Skin epidermis (tissue), 12 donors: ENCODE data around the gene OR3A2.
"Not testable (repeated sequence)": the region's sequence is repeated elsewhere in the genome, so short reads cannot be mapped to it uniquely, and the experiment has no call there.

ENCODE experiments used
- H3K27ac ChIP-seq, 21 experiments: fragments of 200-600 bp; sonication (generic) in 11 of 21; one replicate each; pipeline ENCODE4 v1.5.0; 2020; ENCODE audit warnings: mild to moderate bottlenecking in 3 of 21, inconsistent platforms in 2 of 21, moderate library complexity in 2 of 21
- H3K4me3 ChIP-seq, 7 experiments: fragments of 200-600 bp; sonication (generic) in 2 of 7; one replicate each; pipeline ENCODE4 v1.5.0; 2020; ENCODE audit warnings: inconsistent platforms in 2 of 7, mild to moderate bottlenecking in 2 of 7, moderate library complexity in 1 of 7

OR3A2 gene

DNA sequence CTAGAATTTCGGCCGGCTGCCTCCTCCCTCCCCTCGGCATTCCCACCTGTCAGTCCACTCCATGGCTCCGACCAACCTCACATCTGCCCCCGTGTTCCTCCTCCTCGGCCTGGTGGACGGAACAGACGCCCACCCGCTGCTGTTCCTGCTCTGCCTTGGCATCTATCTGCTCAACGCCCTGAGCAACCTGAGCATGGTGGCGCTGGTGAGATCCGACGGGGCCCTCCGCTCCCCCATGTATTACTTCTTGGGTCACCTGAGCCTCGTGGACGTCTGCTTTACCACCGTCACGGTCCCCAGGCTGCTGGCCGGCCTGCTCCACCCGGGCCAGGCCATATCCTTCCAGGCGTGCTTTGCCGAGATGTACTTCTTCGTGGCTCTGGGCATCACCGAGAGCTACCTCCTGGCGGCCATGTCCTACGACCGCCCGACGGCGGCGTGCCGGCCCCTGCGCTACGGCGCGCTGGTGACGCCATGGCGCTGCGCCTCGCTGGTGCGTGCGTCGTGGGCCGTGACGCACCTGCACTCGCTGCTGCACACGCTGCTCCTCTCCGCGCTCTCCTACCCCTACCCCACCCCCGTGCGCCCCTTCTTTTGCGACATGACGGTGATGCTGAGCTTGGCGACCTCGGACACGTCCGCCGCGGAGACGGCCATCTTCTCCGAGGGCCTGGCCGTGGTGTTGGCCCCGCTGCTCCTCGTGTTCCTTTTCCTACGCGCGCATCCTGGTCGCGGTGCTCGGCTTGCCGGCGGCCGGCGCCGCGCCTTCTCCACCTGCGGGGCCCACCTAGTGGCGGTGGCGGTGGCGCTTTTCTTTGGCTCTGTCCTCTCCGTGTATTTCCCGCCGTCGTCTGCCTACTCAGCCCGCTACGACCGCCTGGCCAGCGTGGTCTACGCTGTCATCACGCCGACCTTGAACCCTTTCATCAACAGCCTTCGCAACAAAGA, at the start of gene OR3A2:
OR3A2 (minus strand) TSS at position 440 of the 948 bp plus-strand sequence.
- Histone ChIP-seq H3K4me3 (peak within 1 kb of the TSS in 1 of 7 experiments; percentile 21), H3K27ac (no peak within 1 kb of the TSS)

DNA sequence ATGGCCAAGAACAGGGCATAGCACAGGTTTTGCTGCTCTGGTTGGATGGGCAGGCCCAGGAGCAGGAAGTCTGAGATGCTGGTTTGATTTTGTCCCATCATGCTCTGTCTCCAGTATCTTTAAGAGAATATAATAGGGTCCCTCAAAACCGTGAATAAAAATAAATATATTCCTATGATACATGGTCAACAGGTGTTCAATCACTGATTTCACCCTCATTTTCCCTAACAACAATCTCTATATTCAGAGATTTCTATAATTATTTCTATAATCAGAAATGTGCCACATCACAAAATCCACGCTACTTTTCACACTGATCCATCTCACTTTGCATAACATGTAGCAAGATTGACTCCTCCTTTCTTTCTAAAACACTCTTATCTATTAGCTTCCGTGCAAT, 47.6 kb upstream of the OR3A2 start, which contains the start of gene OR1E2:
OR1E2 (minus strand) TSS at position 101 of the 400 bp plus-strand sequence; CDS start at position 101, 0 bp downstream.
- no peak within 1 kb of the TSS for H3K4me3 ChIP-seq
- H3K27ac ChIP-seq, result no peak within 1 kb of the TSS

DNA sequence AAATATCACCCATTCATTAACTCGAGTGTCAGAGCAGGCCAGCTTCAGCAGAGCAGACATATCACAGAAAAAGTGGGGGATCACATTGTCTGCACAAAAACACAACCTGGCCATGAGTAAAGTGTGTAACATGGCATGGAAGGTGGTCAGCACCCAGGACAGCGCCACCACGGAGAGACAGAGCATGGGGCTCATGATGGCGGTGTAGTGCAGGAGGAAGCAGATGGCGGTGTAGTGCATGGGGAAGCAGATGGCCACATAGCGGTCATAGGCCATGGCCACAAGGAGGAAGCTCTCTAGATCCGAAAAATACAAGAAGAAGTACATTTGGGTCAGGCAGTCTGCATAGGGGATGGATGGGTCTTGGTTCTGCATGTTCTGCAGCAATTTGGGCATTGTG, 47.1 kb upstream of the OR3A2 start:
- H3K27ac ChIP-seq, H3K4me3 ChIP-seq: not testable (repeated sequence)

DNA sequence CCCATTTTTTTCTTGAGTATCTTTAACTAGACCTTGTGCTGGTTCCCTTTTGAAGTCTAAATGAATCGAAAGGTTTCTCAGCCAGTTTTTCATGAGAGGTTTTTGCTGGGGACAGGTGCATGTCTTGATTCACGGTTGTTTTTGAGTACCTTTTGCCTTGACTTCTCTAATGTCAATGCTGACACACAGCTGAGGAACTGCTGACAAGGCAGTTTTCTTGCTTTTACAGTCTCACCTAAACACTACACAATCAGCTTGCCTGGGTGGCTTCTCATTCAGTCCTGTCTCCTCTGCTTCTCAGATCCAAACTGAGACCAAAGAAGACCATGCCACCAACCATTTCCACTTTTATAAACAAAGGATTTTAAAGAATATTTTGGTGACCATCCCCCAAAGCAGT, 32.1 kb upstream of the OR3A2 start:
- Histone ChIP-seq H3K27ac (no peak overlapping the region), H3K4me3 (no peak overlapping the region)

DNA sequence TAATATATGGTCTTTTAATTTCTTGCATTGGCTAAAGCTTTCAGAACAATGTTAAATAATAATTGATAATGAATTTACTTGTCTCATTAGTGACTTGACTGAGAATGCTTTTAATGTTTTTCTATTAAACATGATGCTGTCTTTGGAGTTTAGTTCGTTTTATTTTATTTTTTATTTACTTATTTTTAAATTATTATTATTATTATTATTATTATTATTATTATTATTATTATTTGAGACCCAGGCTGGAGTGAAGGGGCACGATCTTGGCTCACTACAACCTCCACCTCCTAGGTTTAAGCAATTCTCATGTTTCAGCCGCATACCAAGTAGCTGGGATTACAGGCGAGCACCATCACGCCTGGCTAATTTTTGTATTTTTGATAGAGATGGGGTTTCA, 29.5 kb upstream of the OR3A2 start:
- Histone ChIP-seq H3K4me3 (no peak overlapping the region), H3K27ac (no peak overlapping the region)

DNA sequence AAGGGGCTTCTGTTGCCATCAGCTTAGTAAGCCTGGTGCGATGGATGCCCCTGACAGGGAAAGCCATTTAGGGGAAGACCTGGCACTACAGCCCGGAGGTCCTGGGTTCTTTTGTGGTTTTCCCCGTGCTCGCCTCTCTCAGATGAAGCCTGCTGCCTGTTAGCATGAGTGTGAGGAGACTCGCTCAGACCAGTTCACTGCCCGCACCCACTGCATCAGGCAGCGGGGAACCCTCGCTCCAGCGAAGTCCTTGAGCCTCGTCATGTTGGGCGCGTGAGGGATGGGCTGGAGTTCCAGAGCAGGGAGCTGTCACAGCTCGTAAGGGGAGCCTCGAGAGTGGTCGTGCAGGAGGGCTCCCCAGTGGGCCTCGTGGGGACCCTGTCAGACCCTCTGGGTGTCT, 26.1 kb upstream of the OR3A2 start:
- not testable (repeated sequence) for H3K27ac ChIP-seq, H3K4me3 ChIP-seq

DNA sequence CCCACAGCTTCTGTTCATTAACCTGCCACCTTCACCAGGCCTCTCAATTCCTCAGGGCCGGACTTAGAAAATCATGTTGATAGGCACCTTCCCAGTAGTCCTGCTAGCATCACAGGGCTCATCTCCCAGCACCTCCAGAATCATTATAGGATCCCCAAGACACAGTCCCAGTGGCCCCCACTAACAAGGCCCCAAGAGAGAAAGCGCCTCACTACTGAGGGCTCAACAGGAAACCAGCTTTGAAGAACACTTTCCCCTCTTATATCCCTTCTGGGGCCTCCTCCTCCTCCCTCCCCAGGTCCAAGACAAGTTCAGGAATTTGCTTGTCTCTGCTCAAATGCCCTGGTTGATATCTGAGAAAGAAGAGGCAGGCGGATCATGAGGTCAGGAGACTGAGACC, 25.0 kb upstream of the OR3A2 start, which contains the start of gene OR3A3:
OR3A3 (plus strand) TSS at position 301 of the 400 bp plus-strand sequence.
- H3K4me3 ChIP-seq, result no peak within 1 kb of the TSS

DNA sequence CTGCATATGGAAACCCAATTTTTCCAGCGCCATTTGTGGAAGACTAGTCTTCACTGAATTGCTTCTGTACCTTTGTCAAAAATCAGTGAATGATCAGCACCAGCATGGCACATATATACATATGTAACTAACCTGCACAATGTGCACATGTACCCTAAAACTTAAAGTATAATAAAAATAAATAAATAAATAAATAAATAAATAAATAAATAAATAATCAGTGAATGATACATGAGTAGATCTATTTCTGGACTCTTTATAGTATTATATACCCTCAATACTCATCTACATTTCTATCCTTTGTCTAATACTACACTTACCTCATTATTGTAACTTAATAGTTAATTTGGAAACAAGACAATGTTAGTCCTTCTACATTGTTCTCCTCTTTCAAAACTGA, 17.7 kb upstream of the OR3A2 start:
- not testable (repeated sequence) for H3K4me3 ChIP-seq, H3K27ac ChIP-seq

More for the DNA sequence above, 25.0 kb upstream of the OR3A2 start, which contains the start of gene OR3A3:
- H3K27ac ChIP-seq, result no peak within 1 kb of the TSS

DNA sequence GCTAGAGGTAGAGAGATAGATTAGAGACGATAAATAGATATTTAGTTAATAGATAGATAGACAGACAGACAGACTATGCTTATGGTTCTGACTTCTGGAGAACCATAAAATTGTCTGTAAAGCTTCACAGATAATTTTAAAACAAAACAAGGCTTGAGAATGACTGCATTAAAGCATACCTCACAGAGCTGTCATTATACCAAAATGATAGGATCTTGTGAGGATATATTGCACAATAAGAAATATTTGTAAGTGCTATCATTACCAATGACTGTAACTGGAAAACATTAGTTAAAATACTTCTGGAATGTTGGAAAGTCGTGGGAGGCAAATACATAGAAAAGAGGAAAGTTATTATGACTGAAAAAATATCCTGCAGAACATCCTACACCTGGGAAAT, 15.7 kb upstream of the OR3A2 start:
- H3K27ac ChIP-seq, result no peak overlapping the region
- H3K4me3 ChIP-seq, result no peak overlapping the region

DNA sequence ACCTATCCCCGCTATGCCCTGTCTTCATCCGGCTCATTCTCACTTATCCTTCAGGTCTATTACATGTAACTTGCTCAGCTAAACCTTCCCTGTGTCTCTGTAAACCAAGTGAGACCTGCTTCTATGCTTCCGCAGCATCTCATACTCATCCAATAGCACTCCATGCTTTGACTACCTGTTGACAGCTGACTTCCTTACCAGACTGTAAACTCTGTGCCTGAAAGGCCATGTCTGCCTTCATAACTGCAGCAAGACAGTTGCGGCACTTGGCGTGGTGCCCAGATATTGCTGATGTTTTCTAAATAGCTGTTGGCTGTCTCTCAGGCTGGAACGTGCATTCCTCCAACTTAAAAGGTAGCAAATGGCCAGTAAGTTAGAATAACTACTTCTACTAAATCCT, 13.9 kb upstream of the OR3A2 start:
- Histone ChIP-seq H3K4me3 (no peak overlapping the region), H3K27ac (no peak overlapping the region)

DNA sequence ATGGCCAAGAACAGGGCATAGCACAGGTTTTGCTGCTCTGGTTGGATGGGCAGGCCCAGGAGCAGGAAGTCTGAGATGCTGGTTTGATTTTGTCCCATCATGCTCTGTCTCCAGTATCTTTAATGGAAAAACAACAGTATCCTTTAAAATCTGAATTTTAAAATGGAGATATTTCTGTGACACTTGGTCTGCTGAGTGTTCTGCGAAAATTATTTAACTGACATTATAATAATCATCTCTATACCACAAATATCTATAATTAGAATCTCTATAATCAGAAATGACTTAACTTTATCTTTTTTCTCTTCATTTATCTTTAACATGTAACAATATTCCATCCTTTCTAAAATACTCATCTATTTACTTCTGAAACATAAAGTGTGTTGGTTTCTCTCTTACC, 12.2 kb upstream of the OR3A2 start, which contains the start of gene OR1E1:
OR1E1 (minus strand) TSS at position 101 of the 400 bp plus-strand sequence; CDS start at position 101, 0 bp downstream.
- no peak within 1 kb of the TSS for H3K27ac ChIP-seq
- no peak within 1 kb of the TSS for H3K4me3 ChIP-seq

DNA sequence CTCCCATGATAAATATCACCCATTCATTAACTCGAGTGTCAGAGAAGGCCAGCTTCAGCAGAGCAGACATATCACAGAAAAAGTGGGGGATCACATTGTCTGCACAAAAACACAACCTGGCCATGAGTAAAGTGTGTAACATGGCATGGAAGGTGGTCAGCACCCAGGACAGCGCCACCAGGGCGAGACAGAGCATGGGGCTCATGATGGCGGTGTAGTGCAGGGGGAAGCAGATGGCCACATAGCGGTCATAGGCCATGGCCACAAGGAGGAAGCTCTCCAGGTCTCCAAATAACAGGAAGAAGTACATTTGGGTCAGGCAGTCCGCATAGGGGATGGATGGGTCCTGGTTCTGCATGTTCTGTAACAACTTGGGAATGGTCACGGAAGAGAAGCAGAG, 11.7 kb upstream of the OR3A2 start:
- H3K27ac ChIP-seq, H3K4me3 ChIP-seq: not testable (repeated sequence)

DNA sequence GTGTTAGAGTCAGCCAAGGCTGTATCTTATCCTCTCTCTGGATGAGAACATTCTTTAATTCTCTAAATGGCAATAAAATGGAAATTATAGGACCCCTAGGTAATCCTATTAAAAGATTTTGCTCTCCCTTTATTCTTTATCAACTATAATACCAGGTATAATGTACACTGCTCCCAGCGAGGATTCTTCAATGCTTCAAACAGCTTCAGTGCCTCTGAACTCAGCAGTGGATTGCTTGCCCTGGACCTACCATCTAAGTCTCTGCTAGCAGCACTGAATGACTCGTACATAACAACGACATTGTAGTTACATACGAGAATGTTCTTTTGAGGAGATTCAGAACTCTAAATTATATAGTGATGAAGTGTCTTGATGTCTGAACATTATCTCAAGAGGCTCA, 3.7 kb upstream of the OR3A2 start:
- H3K4me3 ChIP-seq, result no peak overlapping the region
- no peak overlapping the region for H3K27ac ChIP-seq

DNA sequence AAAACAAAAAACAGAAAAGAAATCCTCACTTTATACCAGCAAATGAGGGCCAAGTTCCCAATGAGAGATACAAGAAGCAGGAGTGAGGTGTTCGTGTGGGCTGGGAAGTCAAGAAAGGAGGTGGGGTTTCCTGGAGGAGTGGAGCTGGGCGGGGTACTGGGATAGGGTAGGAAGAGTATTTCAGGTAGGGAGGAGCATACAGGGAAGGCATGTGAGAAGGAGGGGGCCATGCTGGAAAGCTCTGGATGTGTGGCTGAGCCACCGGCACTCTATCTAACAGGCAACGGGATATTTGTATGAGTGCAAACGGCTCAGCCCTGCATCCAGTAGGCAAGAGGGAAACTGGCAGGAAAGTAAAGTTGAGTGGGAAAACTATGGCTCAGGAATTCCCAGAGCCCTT, 4.2 kb downstream of the OR3A2 start:
- Histone ChIP-seq H3K27ac (no peak overlapping the region), H3K4me3 (no peak overlapping the region)

DNA sequence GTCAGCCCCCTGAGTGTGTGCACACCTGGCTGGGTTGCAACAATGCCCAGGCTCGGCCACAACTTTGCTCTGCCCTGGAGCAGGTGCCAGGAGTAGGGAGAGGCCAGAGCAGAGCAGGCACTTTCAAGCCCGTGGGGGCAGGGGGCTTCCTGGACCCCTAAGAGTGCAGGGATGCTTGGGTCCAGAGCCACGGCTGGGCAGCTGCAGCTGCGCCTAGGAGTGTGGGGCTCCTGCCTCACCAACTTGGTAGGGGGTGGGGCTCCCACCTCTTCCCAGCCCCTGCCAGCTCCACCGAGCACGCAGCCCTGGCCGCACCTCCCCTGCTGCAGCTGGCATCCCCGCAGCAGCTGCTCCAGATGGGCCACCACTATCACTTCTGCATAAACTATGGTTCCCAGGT, 7.8 kb downstream of the OR3A2 start:
- H3K4me3 ChIP-seq, result no peak overlapping the region

DNA sequence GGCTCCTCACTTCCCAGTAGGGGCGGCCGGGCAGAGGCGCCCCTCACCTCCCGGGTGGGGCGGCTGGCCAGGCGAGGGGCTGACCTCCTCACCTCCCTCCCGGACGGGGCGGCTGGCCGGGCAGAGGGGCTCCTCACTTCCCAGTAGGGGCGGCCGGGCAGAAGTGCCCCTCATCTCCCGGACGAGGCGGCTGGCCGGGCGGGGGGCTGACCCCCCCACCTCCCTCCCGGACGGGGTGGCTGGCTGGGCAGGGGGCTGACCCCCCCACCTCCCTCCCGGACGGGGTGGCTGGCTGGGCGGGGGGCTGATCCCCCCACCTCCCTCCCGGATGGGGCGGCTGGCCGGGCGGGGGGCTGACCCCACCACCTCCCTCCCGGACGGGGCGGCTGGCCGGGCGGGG, 14.9 kb downstream of the OR3A2 start:
- H3K4me3 ChIP-seq, H3K27ac ChIP-seq: not testable (repeated sequence)

More for the DNA sequence above, 7.8 kb downstream of the OR3A2 start:
- H3K27ac ChIP-seq, result no peak overlapping the region

DNA sequence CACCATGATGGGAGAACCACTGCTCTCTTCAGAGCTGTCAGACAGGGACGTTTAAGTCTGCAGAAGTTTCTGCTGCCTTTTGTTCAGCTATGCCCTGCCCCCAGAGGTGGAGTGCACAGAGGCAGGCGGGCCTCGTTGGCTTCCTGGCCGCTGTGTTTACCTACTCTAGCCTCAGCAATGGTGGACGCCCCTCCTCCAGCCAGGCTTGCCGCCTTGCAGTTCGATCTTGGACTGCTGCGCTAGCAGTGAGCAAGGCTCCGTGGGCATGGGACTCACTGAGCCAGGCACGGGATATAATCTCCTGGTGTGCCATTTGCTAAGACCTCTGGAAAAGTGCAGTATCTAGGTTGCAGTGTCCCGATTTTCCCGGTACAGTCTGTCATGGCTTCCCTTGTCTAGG, 43.3 kb downstream of the OR3A2 start:
- H3K4me3 ChIP-seq, H3K27ac ChIP-seq: not testable (repeated sequence)

DNA sequence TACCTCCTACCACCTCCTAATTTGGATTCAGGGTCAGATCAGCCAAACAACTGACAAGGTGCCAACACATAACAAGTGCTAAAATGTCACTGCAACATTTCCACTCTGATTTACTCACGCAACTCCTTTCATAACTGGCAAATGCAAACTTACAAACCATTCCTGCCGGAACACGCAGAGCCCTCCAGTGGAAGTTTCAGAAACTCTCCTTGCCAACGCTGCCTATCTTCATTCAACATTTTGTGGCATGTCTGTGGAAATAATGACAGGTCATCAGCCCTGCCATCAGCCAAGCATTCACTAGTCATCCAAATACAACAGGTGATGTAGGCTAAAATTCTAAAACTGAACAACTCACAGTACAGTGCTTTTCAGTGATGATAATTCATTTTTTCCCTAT, 50.2 kb downstream of the OR3A2 start:
- Histone ChIP-seq H3K27ac (no peak overlapping the region), H3K4me3 (no peak overlapping the region)

DNA sequence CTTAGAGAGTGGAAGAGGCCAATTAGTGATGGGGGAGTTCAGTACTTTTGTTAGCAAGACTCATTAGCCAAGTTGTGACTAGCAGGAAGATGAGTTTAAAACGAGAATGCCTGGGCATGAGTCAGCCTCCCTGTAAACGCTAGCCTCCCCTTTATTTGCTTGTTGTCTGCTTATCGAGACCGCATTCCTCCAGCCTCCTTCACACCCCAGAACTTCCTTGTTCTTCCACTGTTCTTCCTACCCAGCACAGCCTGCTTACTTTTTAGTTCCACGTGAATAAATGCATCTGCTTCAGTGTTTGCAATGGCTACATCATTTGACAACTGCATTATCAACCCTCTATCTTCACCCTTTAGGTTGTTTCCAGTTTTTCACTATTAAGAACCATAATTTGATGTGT, 67.8 kb downstream of the OR3A2 start:
- H3K4me3 ChIP-seq, result no peak overlapping the region
- no peak overlapping the region for H3K27ac ChIP-seq

DNA sequence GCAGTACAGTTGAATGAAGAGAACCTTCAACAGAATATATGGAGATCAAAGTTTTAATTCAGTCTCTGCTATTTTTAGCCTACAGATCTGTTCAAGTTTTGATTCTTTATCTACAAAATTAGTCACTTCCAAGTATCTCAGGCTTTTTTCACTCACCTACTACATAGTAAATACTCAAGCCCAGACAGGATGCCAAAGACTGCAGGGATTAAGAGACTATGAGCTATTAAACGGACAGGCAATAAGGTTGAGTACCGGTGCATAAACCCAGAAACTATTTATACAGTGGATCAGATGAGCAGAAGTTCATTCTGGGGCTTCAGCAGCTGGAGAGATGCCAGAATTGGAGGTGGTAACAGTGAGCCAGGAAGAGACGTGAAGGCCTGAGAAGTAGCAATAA, 69.3 kb downstream of the OR3A2 start:
- no peak overlapping the region for H3K27ac ChIP-seq
- H3K4me3 ChIP-seq, result no peak overlapping the region

DNA sequence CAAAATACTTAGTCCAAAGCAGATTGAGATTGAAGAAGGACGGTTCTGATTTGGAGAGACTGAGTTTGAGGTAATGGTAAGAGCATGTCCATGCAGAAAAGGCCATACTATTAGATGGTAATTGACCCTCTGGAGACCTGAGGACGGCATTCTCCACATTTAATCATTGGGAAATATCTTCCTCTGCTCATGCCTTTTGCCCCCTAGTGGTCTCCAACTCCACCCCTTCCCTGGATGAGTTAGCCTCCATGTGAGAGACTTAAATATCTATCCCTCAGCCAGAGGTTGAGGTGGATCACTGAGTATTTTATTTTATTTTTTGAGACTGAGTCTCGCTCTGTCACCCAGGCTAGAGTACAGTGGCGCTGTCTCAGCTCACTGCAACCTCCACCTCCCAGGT, 77.5 kb downstream of the OR3A2 start:
- no peak overlapping the region for H3K27ac ChIP-seq
- H3K4me3 ChIP-seq, result no peak overlapping the region
